HG02852 (cell line): ENCODE data around the gene ZCCHC17.
"Not testable (repeated sequence)": the region's sequence is repeated elsewhere in the genome, so short reads cannot be mapped to it uniquely, and the experiment has no call there.

ENCODE experiments used
- ATAC-seq: cut with Tn5 transposase; IDR thresholded peaks from one replicate; pipeline ENCODE4 v1.9.1; 2021; ENCODE audit warnings: mild to moderate bottlenecking, moderate library complexity; ENCODE audit not compliant: unreplicated experiment

ZCCHC17 gene, protein sequence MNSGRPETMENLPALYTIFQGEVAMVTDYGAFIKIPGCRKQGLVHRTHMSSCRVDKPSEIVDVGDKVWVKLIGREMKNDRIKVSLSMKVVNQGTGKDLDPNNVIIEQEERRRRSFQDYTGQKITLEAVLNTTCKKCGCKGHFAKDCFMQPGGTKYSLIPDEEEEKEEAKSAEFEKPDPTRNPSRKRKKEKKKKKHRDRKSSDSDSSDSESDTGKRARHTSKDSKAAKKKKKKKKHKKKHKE

DNA sequence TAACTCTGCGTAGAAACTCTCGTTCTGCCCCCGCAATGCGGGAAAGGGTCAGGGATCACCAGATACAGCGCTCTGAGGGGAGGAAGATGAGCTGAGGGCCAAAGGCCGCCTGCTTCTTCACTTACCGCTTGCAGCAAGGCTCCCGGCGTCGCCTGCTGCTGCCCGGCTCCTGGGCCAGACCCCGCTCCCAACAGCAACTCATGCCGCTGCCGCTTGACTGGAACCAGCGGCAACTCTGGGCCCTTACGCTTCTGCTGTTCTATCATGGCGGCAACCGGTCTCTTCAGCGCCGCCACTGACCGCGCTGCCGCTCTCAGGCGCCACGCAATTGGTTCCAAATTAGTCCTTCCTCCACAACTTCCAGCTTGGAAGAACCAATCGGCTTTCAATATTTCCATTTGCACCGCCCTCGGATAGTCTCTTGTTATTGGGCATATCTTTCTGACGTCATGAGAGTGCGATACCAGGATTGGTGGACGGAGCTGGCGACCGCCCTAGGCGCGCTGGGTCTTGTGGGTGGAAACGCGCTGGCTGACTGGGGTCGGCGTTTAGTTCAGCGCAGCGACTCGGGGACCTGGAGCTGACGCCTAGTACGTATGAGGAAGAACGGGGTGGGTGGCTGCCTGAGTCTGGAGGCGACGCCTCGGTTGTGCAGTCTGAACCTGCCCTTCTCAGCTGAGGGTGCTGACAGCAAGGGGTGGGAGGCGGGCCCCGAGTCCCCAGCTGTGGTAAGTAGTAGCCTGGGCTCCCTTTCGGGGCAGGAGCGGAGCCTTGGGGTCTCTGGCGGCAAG is at the start of gene ZCCHC17, which contains the start of gene SNRNP40:
ZCCHC17 (plus strand) TSS at position 547 of the 791 bp plus-strand sequence. CDS start 13,067 bp downstream, outside the sequence.
SNRNP40 (minus strand) TSS at position 303 of the 791 bp plus-strand sequence; CDS start at position 266, 37 bp downstream.
- ATAC-seq: peak; percentile 96

DNA sequence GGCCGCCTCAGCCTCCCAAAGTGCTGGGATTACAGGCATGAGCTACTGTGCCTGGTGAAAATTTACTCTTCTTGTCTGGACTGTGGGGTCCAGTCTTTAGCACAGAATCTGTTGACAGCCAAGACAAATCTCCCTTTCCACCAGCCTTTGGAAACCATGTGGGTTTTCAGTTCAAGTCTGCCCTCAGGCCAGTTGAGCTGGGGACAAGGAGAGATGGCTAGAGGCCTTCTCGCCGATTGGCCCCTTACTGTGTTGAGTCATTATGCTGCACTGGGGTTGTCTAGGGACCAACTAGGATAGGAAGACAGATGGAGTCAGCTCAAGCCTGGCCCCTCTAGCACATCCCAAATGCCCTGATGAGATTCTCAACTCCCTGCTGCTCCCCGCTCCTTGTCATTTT is 48.6 kb upstream of the ZCCHC17 start:
- no peak for ATAC-seq

DNA sequence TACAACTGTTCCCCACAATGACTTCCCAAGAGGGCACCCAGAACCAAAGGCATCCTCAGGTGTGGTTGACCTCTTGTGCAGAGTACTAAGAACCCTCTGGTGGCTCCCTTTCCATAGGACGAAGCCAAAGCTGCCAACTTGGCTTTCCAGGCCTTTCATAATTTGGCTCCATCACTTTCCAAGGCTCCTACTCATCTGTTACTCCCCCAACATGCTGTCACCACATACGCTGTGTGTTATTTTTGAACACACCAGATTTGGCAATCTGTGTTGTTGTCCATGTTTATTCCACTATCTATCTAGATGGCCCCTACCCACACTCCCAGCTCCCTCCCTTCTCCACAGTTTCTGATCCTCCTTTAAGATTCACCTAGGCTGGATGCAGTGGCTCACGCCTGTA is 47.0 kb upstream of the ZCCHC17 start:
- no peak for ATAC-seq

DNA sequence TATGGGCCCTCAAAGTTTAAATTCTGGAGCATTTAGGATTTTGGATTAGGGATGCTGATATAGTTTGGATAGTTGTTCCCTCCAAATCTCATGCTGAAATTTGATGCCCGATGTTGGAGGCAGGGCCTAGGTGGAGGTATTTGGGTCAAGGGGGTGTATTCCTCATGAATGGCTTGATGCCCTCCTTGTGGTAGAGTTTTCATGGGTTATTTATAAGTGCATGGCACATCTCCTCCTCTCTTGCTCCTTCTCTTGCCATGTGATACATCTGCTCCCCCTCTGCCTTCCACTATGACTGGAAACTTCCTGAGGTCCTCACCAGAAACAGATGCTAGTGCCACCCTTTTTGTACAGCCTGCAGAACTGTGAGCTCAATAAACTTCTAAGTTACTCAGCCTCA is 39.6 kb upstream of the ZCCHC17 start:
- ATAC-seq: no peak

DNA sequence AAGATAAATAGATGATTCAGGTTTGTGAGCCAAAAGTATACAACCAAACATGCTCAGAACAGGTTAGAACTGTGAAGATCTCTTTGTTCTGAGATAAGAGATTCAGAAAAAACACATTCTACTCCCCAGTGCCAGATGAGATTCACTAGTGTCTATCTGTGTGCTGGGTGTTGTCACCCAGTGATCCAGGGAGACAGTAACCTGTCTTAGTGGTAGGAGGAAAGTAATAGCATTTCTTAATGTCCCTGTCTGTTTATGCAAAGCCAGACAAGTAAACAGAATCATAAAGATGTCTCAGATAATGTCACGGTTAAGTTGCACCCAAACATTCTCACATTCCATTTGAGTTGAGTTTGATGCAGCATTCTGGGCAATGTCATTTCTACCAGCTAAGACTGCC is 38.3 kb upstream of the ZCCHC17 start:
- ATAC-seq: no peak

DNA sequence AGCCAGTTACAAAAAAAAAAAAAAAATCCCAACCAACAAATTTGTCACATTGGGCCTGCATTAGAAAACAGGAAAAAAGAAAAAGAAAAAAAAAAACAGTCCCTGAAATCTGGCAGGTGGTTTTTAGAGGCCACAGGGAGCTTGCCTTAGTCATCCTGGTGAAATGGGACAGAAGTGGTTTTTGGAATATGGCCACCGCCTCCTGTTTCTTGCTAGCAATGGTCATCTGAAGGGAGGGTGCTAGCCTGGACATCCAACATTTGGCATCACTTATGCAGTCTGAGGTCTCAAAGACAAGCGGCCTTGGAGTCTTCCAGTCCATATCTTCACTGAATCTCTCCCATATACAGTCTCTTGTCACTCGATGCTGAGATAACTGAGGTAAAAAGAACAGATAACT is 37.1 kb upstream of the ZCCHC17 start:
- no peak for ATAC-seq

DNA sequence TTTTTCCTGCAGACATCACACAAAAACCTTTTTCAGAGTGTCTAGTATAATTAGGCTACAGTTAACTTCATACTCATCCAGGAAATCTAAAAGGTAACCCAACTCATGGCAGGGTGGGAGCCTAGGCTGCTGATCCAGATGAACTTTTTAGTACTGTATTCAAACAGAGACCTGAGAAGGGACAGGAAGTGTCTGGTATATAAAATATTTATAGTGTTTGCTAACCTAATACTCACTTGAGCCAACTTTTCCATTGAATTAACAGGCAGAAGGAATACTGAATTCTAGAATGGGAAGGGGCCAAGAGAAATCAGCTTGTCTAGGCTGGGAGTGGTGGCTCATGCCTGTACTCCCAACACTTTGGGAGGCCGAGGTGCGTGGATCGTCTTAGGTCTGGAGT is 34.9 kb upstream of the ZCCHC17 start:
- ATAC-seq: no peak

DNA sequence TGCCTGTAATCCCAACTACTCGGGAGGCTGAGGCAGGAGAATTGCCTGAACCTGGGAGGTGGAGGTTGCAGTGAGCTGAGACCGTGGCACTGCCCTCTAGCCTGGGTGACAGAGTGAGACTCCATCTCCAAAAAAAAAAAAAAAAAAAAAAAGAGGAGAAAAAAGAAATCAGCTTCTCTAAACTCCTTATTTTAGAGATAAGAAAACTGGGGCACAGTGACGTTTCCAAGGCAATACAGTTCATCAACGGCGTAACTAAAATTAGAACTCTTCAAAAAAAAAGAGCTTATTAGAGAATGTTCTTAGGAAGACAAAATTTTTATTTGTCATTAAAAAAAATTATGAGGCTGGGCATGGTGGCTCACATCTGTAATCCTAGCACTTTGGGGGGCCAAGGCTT is 34.4 kb upstream of the ZCCHC17 start:
- ATAC-seq: not testable (repeated sequence)

DNA sequence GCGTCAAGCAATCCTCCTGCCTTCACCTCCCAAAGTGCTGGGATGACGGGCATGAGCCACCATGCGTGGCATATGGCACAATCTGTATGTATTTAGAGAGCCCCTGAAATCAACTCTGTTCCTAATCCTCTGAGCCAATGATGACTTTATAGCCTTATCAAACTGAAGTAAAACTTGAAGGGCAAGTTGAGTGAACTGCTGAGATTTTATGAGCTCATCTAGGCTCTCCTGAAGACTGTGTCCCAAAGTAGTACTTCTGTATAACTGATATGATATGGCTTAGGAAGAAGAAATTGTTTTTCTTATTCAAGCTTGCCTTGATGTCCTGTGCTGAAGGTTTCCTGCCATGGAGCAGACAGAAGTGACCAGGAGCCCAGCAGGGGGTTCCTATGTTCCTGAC is 33.4 kb upstream of the ZCCHC17 start:
- no peak for ATAC-seq

DNA sequence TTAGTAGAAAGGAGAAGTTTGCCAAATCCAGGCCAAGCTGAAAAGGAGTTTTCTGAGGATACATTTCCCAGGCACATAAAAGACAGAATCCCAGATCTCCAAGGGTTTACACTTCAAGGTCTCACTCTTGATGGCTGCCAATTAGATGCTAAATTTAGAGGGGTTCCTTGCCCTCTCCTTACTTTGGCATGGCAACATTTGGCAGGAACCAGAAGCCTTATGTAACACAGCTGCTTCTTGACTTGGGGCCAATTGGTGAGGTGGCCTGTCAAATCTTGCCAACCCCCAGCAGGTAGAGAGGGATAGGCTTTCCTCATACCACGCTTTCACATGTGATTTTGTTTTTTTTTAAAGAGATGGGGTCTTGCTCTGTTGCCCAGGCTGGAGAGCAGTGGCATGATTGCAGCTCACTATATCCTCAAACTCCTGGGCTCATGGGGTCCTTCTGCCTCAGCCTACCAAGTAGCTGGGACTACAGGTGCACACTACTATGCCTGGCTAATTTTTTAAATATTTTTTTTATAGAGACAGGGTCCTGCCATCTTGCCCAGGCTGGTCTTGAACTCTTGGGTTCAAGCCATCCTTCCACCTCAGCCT is 31.9 kb upstream of the ZCCHC17 start:
- no peak for ATAC-seq

DNA sequence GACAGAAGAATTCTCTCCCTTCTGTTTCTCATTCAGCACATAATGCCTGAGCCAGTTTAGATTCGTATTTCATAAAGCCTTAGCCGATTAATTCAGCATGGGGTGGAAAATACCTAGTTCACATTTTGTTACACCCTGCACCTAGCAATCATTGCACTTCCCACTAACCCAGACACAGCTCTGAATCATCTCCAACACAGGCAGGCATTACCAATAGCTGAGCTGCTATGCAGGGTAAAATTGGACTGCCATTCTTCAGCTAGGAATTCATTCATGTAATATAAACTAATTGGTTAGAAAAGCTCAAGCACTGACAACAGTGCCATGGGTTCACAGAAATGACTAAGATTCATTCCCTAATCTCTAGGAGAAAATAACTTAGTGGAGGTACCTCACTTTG is 30.3 kb upstream of the ZCCHC17 start:
- ATAC-seq: no peak

DNA sequence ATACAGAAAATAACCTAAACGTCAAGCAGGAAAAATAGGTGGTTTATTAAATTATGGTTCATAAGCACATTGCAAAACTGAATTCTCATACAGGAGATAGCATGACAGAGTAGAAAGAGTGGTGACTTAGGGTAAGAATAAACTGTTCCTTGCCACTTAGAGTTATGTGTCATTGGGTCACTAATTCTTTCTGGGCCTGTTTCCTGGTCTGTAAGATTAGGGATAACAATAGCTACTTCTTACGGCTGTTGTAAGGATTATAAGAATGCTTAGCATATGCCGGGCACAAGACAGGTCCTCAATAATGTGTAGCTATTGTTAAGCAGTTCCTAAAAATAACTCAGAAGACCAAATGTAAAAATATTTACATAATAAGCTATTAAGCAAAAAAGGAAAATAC is 24.5 kb upstream of the ZCCHC17 start:
- no peak for ATAC-seq

DNA sequence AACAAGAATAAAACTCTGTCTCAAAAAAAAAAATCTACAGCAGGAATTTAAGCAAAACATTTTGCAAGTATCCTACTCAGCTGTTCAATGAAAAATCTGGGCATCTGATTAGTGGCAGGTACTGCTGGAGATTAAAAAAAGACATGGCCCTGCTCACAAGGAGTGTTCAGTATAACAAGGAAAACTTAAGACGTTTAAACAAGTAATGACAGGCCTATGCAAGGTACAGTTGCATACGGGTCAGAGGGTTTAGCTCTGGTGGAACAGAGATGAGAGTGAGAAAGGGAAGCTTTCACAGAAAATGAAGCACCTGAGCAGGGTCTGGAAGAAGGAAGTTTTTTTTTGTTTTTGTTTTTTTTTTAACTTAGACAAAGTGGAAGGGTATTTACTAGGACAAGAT is 23.2 kb upstream of the ZCCHC17 start:
- no peak for ATAC-seq

DNA sequence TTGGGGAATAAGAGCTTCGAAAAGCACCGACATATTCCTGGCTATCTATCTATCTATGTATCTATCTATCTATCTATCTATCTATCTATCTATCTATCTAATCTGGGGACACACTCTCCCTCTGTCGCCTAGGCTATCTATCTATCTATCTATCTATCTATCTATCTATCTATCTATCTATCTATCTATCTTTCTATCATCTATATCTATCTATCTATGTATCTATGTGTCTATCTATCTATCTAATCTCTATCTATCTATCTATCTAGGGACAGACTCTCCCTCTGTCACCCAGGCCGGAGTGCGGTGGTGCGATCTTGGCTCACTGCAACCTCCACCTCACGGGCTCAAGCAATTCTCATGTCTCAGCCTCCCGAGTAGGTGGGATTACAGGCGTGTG is 14.4 kb upstream of the ZCCHC17 start:
- not testable (repeated sequence) for ATAC-seq

DNA sequence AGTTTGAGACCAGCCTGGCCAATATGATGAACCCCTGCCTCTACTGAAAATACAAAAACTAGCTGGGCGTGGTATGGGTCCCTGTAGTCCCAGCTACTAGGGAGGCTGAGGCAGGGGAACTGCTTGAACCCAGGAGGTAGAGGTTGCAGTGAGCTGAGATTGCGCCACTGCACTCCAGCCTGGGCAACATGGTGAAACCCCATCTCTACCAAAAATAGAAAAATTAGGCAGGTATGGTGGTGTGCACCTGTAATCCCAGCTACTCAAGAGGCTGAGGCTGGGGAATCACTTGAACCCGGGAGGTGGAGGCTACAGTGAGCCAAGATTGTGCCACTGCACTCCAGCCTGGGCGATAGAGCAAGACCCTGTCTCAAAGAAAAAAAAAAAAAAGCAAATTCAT is 9.0 kb upstream of the ZCCHC17 start:
- ATAC-seq: not testable (repeated sequence)

DNA sequence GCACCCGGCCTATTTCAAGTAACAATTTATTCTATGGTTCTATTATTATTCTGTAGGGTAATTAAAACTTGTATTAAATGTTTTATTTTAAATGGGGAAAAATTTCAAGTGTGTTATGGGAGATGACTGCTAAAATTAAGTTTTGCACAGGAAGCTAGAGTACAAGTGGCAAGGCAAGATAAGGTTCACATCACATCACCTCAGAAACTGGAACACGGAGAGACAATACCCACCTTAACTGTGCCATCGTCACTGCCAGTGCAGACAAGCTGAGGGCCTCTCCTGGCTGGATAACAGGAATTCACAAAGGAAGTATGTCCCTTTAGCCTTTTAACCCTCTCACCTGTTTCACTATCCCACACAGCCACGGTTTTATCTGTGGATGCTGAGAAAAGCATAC is 7.8 kb upstream of the ZCCHC17 start:
- no peak for ATAC-seq

DNA sequence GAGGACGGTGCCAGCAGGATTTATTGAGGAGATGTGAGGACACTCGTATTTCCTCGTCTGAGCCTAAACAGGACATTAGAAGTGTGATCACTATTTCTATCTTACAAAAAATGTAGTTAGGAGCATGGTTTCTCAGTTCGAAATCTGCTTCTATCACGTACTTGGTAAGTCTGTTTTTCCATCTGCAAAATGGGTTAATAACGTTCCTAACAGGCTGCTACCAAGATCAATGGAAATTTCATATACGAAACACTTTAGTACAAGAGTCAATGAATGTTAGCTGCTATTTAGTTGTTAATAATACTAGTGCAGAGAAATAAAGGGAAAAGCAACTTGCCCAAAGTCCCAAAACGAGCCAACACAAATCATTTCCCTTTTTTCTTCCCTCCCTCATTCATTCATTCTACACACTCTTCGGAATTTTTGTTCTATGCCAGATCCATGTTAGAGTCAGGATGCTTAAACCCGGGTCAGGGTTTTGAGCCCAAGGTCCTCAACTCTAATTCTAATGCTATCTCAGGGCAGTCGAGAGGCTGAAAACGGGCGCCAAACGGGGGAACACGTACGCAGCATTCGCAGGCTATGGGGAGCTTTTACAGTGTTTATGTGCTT is 852 bp upstream of the ZCCHC17 start:
- no peak for ATAC-seq

DNA sequence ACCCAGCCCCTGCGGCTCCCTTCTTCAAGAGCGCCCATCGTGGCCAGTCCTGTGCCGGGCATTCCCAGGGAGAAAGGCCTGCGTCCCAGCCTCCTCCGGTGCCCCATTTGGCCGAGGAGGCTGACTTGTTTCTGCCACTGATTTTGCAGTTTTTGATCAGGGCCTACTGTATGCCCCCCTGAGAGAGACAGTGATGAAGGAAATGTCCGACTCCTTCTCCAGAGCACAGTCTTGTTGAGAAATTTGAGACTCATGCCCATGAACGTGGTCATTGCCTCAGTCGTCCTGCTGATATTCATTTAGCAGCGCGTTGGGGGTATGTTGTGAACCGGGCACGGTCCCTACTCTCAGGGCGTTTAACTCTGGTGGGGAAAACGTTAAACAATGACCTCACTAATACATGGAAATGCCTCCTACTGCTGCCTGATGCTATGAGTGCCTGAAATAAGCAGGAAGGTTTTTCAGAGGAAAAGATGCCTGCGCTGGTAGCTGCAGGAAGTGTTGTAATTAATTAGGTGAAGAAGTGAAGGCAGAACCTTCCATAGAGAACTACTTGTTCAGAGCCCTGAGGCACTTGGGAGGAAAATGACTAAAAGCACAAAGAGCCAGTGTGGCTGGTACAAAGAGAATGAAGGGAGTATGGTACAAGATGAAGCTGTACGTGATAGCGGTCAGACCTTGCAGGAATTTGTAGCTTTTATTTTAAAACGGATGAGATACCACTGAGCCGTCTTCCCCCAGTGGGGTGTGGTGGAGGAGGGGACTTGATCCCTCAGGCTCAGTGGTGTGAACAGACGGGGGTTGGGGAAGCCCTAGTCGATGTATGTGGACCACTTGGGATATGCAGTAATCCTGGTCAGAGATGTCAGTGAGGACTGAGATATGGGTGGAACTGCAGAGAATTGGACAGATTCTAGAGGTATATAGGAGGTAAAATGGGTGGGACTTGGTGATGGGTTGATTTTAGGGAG is 730 bp downstream of the ZCCHC17 start:
- ATAC-seq: no peak

DNA sequence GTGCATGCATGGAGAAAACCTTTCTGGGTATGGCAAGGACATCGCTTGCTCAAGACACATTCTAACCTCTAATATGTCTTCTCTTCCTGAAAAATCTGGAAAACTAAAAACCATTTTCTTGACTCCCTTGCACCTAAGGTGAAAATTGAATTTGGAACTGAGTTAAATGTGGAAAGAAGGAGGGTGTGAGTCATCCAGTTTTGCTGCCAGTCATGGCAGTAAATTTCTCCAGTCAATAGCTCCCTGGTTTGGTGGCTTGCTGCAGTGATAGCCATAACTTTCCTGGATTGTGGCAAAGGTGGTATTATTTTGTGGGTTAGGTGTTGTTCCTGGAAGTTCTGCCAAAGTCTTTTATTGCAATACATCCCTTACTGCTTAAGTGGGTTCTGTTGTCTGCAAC is 2.5 kb downstream of the ZCCHC17 start:
- no peak for ATAC-seq

DNA sequence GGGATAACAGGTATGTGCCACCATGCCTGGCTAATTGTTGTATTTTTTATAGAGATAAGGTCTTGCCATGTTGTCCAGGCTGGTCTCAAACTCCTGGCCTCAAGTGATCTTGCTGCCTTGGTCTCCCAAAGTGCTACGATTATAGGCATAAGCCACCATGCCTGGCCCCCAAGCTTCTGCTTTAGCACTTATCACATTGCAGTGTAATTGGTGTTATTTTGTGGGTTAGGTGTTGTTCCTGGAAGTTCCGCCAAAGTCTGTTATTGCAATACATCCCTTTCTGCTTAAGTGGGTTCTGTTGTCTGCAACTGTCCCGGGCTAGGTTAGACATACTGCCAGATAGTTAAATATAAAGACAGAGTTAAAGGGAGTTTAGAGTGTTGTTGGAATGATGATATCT is 3.4 kb downstream of the ZCCHC17 start:
- no peak for ATAC-seq
